G401 (cell line): ENCODE data around the gene WNT7B. TPM values are rescaled to one million over a fixed set of nuclear protein-coding genes. Genes with fewer than 3 reads are reported as not detected.
"Not testable (repeated sequence)": the region's sequence is repeated elsewhere in the genome, so short reads cannot be mapped to it uniquely, and the experiment has no call there.

Experiments used
- DNase-seq: peaks from one replicate; pipeline ENCODE4 v3.0.0-alpha.2; 2015; ENCODE audit warnings: low spot score
- in situ Hi-C: cut with HindIII; loops from 2 replicates; pipeline ENCODE4 v1.10.0; 2016; ENCODE audit warnings: low sequenced_read_pairs, mixed read lengths
- total RNA-seq: library from RNA; depleted of rRNA; stranded (reverse); fragments of >200 nt; shearing (Covaris generic); gene quantifications from 2 replicates; pipeline ENCODE4 v1.2.3, GENCODE V29; 2014

WNT7B gene
- total RNA-seq, 1 experiment from 2014 or later = not detected

- in situ Hi-C loops = loop anchor here (10.0 kb wide), 2 partner anchors 55 to 115 kb away; no protein-coding TSS in a partner anchor
- DNase-seq = no peak
Measured at GRCh38 chr22:46009730-46010129, 32.8 kb upstream of the WNT7B start.

GRCh38 chr22:46008836-46009596 lies 32.1 kb upstream of the WNT7B start:
- no peak for DNase-seq
- in situ Hi-C loops = loop anchor here (10.0 kb wide), 2 partner anchors 56 to 116 kb away; no protein-coding TSS in a partner anchor

GRCh38 chr22:46008291-46008690 lies 31.3 kb upstream of the WNT7B start:
- in situ Hi-C loops = loop anchor here (10.0 kb wide), 2 partner anchors 57 to 117 kb away; no protein-coding TSS in a partner anchor
- no peak for DNase-seq

- DNase-seq = peak; percentile 87
- in situ Hi-C loops = loop anchor here (10.0 kb wide), 2 partner anchors 57 to 117 kb away; no protein-coding TSS in a partner anchor
Measured at GRCh38 chr22:46007848-46008261, 30.9 kb upstream of the WNT7B start.

- no peak for DNase-seq
- in situ Hi-C loops = loop anchor here (10.0 kb wide), 2 partner anchors 58 to 118 kb away; no protein-coding TSS in a partner anchor
Measured at GRCh38 chr22:46007003-46007847, 30.3 kb upstream of the WNT7B start.

GRCh38 chr22:46006379-46007002 lies 29.5 kb upstream of the WNT7B start:
- in situ Hi-C loops = loop anchor here (10.0 kb wide), 2 partner anchors 58 to 118 kb away; no protein-coding TSS in a partner anchor
- peak; percentile 89 for DNase-seq

GRCh38 chr22:46005116-46005705 lies 28.2 kb upstream of the WNT7B start:
- in situ Hi-C loops = loop anchor here (10.0 kb wide), 2 partner anchors 60 to 120 kb away; no protein-coding TSS in a partner anchor
- not testable (repeated sequence) for DNase-seq

GRCh38 chr22:46004105-46004866 lies 27.3 kb upstream of the WNT7B start:
- no peak for DNase-seq
- in situ Hi-C loops = loop anchor here (10.0 kb wide), 2 partner anchors 61 to 121 kb away; no protein-coding TSS in a partner anchor

GRCh38 chr22:46003271-46004091 lies 26.5 kb upstream of the WNT7B start:
- no peak for DNase-seq
- in situ Hi-C loops = loop anchor here (10.0 kb wide), 2 partner anchors 61 to 121 kb away; no protein-coding TSS in a partner anchor

- DNase-seq = no peak
Measured at GRCh38 chr22:46002757-46003270, 25.9 kb upstream of the WNT7B start.

GRCh38 chr22:46001426-46002106 lies 24.6 kb upstream of the WNT7B start:
- no peak for DNase-seq
- in situ Hi-C loops = loop anchor here (10.0 kb wide), 2 partner anchors 63 to 123 kb away; no protein-coding TSS in a partner anchor

More at GRCh38 chr22:46002757-46003270, 25.9 kb upstream of the WNT7B start:
- in situ Hi-C loops = loop anchor here (10.0 kb wide), 2 partner anchors 62 to 122 kb away; no protein-coding TSS in a partner anchor

GRCh38 chr22:46001046-46001425 lies 24.1 kb upstream of the WNT7B start:
- DNase-seq = no peak
- in situ Hi-C loops = loop anchor here (10.0 kb wide), 2 partner anchors 64 to 124 kb away; no protein-coding TSS in a partner anchor

GRCh38 chr22:46000081-46001027 lies 23.4 kb upstream of the WNT7B start:
- in situ Hi-C loops = loop anchor here (10.0 kb wide), 2 partner anchors 64 to 124 kb away; no protein-coding TSS in a partner anchor
- DNase-seq = no peak

GRCh38 chr22:45999379-45999971 lies 22.5 kb upstream of the WNT7B start:
- DNase-seq = peak; percentile 92

More at GRCh38 chr22:45999379-45999971, 22.5 kb upstream of the WNT7B start:
- in situ Hi-C loops = no loop called here
